Measurements from ENCODE around the gene RASD2.

The RASD2 gene

DNA sequence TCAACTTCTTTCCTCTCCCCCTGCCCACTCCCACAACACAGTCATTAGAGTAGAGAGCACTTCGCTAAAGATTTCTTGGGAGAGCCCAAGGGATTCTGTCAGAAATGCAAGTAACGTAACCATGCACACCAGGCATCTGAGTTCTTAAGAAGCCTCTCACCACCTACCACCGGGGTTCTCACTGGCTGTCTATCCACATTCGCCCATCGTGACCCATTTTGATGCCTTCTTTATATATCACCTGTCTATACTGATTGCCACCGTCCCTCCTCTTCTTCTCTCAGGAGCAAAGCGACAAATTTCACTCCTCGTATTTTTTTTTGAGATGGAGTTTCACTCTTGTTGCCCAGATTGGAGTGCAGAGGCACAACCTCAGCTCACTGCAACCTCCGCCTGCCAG is 23.9 kb upstream of the RASD2 start:
- TF ChIP-seq, protein P1, sequence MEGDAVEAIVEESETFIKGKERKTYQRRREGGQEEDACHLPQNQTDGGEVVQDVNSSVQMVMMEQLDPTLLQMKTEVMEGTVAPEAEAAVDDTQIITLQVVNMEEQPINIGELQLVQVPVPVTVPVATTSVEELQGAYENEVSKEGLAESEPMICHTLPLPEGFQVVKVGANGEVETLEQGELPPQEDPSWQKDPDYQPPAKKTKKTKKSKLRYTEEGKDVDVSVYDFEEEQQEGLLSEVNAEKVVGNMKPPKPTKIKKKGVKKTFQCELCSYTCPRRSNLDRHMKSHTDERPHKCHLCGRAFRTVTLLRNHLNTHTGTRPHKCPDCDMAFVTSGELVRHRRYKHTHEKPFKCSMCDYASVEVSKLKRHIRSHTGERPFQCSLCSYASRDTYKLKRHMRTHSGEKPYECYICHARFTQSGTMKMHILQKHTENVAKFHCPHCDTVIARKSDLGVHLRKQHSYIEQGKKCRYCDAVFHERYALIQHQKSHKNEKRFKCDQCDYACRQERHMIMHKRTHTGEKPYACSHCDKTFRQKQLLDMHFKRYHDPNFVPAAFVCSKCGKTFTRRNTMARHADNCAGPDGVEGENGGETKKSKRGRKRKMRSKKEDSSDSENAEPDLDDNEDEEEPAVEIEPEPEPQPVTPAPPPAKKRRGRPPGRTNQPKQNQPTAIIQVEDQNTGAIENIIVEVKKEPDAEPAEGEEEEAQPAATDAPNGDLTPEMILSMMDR (conservative IDR thresholded peaks at IDR 0.05): no peak
- H3K27ac ChIP-seq: no peak overlapping the region

DNA sequence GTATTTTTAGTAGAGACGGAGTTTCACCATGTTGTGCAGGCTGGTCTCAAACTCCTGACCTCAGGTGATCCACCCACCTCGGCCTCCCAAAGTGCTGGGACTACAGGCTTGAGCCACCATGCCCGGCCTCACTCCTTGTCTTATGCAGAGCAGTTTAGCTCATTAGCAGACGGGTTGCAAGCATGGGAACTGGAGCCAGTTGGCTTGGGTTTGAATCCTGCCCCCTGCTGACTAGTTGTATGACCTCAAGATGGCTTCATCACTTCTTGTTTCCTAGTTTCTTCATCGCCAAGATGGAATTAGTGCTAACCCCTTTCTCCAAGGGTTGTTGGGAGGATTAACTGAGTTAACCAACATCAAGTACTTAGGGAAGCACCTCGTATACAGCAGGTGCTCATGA is 23.4 kb upstream of the RASD2 start:
- H3K27ac ChIP-seq: no peak overlapping the region
- TF ChIP-seq, protein P1 (conservative IDR thresholded peaks at IDR 0.05): no peak

DNA sequence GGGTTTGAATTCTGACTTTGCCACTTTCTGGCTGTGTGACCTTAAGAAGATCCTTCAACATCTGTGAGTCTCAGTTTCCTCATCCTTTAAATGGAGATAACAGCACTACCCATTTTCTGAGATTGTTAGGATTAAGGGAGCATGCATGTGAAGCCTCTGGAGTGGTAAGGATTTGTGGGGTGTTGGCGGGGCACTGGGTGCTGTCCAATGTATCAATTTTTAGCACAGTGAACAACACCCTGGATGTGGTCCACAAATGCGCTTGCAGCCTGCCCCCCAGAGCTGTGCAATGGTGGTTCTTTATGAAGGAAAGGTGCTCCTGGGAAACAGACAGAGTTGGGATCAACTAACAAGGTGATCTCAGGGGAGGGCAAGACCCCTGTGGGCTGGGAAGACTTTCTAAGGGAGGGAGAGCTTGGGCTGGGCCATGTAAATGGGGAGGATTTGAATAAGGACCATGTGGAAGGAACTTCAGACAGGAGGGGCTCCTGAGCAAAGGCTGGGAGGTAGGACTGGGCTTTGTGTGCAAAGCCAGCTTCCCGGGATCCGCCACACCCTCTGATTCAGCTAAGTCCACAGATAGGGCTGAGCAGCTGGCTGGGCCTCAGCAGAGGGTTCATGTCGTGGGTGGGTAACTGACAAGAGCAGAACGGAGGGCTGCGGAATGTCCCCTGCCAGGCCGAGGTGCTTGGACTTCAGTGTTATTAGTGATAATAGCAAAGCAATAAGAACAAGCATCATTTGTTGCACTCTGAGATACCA is 22.7 kb upstream of the RASD2 start:
- TF ChIP-seq, protein P1 (conservative IDR thresholded peaks at IDR 0.05): no peak
- no peak overlapping the region for H3K27ac ChIP-seq

DNA sequence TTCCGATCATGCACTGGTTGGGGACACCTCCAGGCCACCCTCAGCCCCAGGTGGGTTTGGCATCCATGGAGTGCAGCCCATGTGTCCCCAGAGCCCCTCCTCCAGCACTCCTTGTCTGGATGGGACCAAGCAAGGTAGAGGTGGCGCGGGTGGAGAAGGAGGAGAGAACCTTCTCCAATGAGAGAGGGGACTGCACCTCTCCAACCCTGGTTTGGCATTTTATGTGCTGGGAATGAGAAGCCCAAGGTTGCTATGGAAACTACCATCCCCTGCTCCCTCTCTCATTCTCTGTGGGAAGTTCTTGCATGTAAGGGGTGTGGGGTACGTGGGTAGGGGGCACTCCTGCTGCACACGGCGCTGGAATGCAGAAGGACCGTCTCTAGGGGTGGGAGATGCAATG is 21.8 kb upstream of the RASD2 start:
- TF ChIP-seq, protein P1 (conservative IDR thresholded peaks at IDR 0.05): no peak
- H3K27ac ChIP-seq: no peak overlapping the region

DNA sequence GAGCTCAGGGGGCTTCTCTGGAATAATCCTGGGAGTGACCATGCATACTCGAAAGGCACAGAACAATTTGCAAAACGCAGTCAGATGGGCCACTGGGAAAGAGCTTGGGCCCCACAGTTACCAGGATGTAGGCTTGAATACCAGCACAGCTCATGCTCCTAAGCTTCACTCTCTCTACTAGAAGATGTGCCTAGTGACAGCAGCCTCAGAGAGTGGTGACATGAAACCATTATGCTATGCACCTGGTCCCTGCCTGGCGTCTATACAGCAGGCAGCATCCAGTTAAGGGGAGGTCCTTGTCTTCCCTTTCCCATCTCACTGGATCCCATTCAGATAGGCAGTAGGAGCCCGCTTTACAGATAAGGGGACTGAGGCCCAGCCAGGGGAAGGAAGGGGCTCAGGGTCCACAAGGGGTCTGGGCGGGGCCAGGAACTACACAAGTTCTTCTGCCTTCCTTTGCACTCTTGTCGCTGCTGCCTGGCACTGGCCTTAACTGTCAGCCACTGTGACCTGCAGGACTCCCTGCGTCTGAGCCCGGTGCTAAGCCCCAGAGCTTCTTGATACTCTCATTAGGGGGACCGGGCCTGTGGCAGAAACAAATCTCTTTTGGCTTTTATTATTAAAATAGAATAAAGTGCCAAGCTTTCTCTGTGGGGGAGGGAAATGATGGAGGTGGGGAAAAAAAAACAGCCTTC is 21.2 kb upstream of the RASD2 start:
- H3K27ac ChIP-seq: no peak overlapping the region
- TF ChIP-seq, protein P1 (conservative IDR thresholded peaks at IDR 0.05): no peak

DNA sequence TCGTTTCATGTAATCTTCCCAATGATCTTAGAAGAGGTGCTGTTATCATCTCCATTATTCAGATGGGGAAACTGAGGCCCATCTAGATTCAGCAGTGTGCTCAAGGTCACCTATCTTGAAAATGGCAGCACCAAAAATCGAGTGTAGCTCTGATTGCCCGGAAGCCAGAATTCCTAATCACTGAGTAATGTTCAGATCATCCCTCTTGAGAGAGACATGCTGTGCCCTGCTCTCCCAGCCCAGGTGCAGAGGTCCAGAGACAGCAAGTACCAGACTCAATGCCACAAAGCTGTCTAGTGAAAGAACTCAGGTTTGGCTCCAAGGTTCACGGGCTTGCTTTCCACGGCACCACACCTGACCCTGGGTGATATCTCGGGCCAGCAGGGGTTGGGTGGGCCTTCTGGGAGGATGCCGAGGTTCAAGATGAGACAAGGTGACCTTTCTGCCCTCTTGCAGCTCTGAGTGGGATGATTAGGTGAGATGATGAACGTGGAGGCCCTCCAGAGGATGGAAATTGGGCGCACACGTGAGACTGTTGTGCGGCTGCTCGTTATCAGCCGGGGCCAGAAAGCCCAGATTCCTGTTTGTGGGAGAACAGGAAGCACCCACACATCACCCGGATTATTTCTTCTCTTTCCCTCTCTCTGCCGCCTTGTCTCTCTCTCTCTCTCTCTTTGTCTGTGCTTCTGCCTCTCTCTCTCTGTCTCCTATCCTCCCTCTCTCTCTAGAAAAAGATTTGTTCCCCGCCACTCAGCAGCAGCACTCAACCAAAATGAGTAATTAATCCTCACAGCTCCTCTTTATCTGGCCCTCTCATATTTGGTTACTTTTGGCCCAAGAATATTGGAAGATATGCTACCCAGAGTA is 19.0 kb upstream of the RASD2 start:
- TF ChIP-seq, protein P1 (conservative IDR thresholded peaks at IDR 0.05): no peak
- no peak overlapping the region for H3K27ac ChIP-seq

All from VCaP (cell line).